Thyroid gland (tissue), 4 donors: ENCODE measurements around the gene CD180.

Experiments
- POLR2A ChIP-seq, 2 donors: fragments of 450-650 bp; IDR thresholded peaks; one replicate each; pipeline ENCODE4 v1.6.1; 2017; ENCODE audit warnings: antibody characterized with exemption in 2 of 2, mild to moderate bottlenecking in 2 of 2, moderate library complexity in 1 of 2
- TF ChIP-seq, protein P1 (sequence below), 6 experiments: fragments of 200-600 bp in 3 of 6; fragments of 450-650 bp in 3 of 6; sonication (generic) in 3 of 6; IDR thresholded peaks; one replicate each; pipeline ENCODE4 v1.5.1; 2016 to 2019; ENCODE audit warnings: antibody characterized with exemption in 6 of 6, mild to moderate bottlenecking in 2 of 6, inconsistent platforms in 1 of 6, moderate library complexity in 1 of 6

DNA sequence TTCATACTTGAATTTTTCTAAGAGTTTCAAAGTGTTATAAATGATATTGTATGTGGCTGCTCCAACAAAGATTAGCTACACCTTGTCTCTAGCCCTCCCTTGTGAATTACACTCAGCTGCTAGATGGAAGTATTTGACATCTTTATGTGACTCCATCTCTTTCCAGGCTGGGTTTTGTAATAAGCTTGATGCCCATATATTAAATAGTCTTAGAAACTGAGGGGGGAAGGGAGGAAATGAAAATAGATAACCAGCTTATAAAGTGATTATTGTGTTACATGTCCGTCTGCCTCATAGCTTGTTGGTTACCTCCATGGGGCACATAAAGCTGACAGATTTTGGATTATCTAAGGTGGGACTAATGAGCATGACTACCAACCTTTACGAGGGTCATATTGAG, 63.4 kb downstream of the CD180 start:
- TF ChIP-seq, protein P1, sequence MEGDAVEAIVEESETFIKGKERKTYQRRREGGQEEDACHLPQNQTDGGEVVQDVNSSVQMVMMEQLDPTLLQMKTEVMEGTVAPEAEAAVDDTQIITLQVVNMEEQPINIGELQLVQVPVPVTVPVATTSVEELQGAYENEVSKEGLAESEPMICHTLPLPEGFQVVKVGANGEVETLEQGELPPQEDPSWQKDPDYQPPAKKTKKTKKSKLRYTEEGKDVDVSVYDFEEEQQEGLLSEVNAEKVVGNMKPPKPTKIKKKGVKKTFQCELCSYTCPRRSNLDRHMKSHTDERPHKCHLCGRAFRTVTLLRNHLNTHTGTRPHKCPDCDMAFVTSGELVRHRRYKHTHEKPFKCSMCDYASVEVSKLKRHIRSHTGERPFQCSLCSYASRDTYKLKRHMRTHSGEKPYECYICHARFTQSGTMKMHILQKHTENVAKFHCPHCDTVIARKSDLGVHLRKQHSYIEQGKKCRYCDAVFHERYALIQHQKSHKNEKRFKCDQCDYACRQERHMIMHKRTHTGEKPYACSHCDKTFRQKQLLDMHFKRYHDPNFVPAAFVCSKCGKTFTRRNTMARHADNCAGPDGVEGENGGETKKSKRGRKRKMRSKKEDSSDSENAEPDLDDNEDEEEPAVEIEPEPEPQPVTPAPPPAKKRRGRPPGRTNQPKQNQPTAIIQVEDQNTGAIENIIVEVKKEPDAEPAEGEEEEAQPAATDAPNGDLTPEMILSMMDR (IDR thresholded peaks at IDR 0.05): no peak
- TF ChIP-seq POLR2A (IDR thresholded peaks at IDR 0.05): no peak
